GM12878 (cell line): ENCODE data around the gene CCDC102B. TPM values are rescaled to one million over a fixed set of nuclear protein-coding genes. Genes with fewer than 3 reads are reported as not detected.

Experiments used
- ATAC-seq: fragments of 200-7000 bp; cut with Tn5 transposase; 3 replicates; pipeline ENCODE4 v1.9.1; 2020; ENCODE audit warnings: mild to moderate bottlenecking, moderate library complexity
- BruUV-seq: library from RNA; stranded (reverse); fragments of 400-500 nt; replicated peaks from 2 replicates; lab custom pipeline; 2021; lab: Mats Ljungman, UMichigan
- CTCF ChIA-PET: fragments of 300-600 bp; sonication (Branson Sonifier 250); formaldehyde crosslinking; extraction: SDS; loops from one replicate; lab custom pipeline; 2021; ENCODE audit warnings: inconsistent platforms; lab: Yijun Ruan, JAX
- POLR2A ChIA-PET: fragments of 350-600 bp; formaldehyde crosslinking; extraction: SDS; loops from one replicate; lab custom pipeline; 2021; ENCODE audit warnings: inconsistent platforms; lab: Charles Lee
- RAD21 ChIA-PET: fragments of 300-600 bp; sonication (Branson Sonifier 250); formaldehyde crosslinking; loops from one replicate; lab custom pipeline; 2023; ENCODE audit warnings: antibody characterized with exemption; ENCODE audit not compliant: unreplicated experiment; lab: Charles Lee
- SMC1A ChIA-PET: fragments of 300-600 bp; sonication (Branson Sonifier 250); formaldehyde crosslinking; loops from one replicate; lab custom pipeline; 2023; ENCODE audit not compliant: unreplicated experiment, uncharacterized antibody; lab: Charles Lee
- DNase-seq: peaks from one replicate; pipeline ENCODE4 v3.0.0-alpha.2; 2011; ENCODE audit warnings: low read depth, low spot score
- FAIRE-seq: peaks from 3 replicates; lab custom pipeline; 2011; peaks lifted over from hg19 to GRCh38; lab: Jason Lieb, UNC
- H2AFZ ChIP-seq: 2 replicates; pipeline ENCODE4 v1.6.0; 2011; ENCODE audit warnings: low read depth, low read length, control low read depth; ENCODE audit not compliant: control insufficient read depth
- H3K27ac ChIP-seq: 2 replicates; pipeline ENCODE4 v1.5.1; 2011; ENCODE audit warnings: control low read depth; ENCODE audit not compliant: control insufficient read depth, insufficient read depth
- H3K27me3 ChIP-seq, 2 experiments: replicated peaks in 1 of 2; 2 replicates each; pipeline versions ENCODE4 v1.6.0 to v1.6.1; 2011; ENCODE audit warnings: low read length in 1 of 2; ENCODE audit not compliant: control insufficient read depth in 2 of 2, insufficient read depth in 2 of 2
- H3K36me3 ChIP-seq, 2 experiments: 2 replicates each; pipeline ENCODE4 v1.5.1; 2011; ENCODE audit warnings: low read length in 1 of 2; ENCODE audit not compliant: control insufficient read depth in 2 of 2, insufficient read depth in 2 of 2
- H3K4me1 ChIP-seq: 2 replicates; pipeline ENCODE4 v1.6.1; 2011; ENCODE audit warnings: mild to moderate bottlenecking, low read length, moderate library complexity, mixed read lengths; ENCODE audit not compliant: control insufficient read depth, insufficient read depth
- H3K4me2 ChIP-seq: 2 replicates; pipeline ENCODE4 v1.6.0; 2011; ENCODE audit warnings: control low read depth; ENCODE audit not compliant: control insufficient read depth, insufficient read depth
- H3K4me3 ChIP-seq: fragments of 200-600 bp; sonication (generic); 2 replicates; pipeline ENCODE4 v1.5.1; 2016
- H3K79me2 ChIP-seq: 2 replicates; pipeline ENCODE4 v1.6.0; 2011; ENCODE audit warnings: low read length; ENCODE audit not compliant: control insufficient read depth, insufficient read depth
- H3K9ac ChIP-seq: 2 replicates; pipeline ENCODE4 v1.8.0; 2011; ENCODE audit warnings: low read length, control low read depth, mixed read lengths; ENCODE audit not compliant: control insufficient read depth, insufficient read depth
- H3K9me3 ChIP-seq: replicated peaks from 3 replicates; pipeline ENCODE4 v1.5.1; 2011; ENCODE audit warnings: mild to moderate bottlenecking, low read length; ENCODE audit not compliant: control insufficient read depth, insufficient read depth
- H4K20me1 ChIP-seq: 2 replicates; pipeline ENCODE4 v1.6.0; 2011; ENCODE audit not compliant: control insufficient read depth, insufficient read depth
- ESRRA ChIP-seq: IDR thresholded peaks from 2 replicates; pipeline ENCODE4 v1.6.1; 2012; ENCODE audit warnings: mild to moderate bottlenecking, low read length, improper control_type of control experiment
- FOXM1 ChIP-seq: IDR thresholded peaks from 2 replicates; pipeline ENCODE4 v1.6.1; 2012; ENCODE audit warnings: low read depth, mild to moderate bottlenecking, inconsistent platforms, low read length, moderate library complexity
- HDAC2 ChIP-seq: fragments of 200-600 bp; sonication (generic); IDR thresholded peaks from 2 replicates; pipeline ENCODE4 v1.6.1; 2017
- RFX5 ChIP-seq: IDR thresholded peaks from 2 replicates; pipeline ENCODE4 v1.6.1; 2011; ENCODE audit warnings: low read depth, low read length, improper control_type of control experiment
- RUNX3 ChIP-seq: IDR thresholded peaks from 2 replicates; pipeline ENCODE4 v1.6.1; 2012; ENCODE audit warnings: low read length, inconsistent platforms
- SP1 ChIP-seq: IDR thresholded peaks from one replicate; pipeline ENCODE4 v1.6.1; 2011; ENCODE audit warnings: low read depth, low read length
- TAF1 ChIP-seq: IDR thresholded peaks from 2 replicates; pipeline ENCODE4 v1.6.1; 2011; ENCODE audit warnings: mild to moderate bottlenecking, low read depth, low read length, borderline replicate concordance
- ZBTB4 ChIP-seq: fragments of 450-650 bp; formaldehyde crosslinking; IDR thresholded peaks from 2 replicates; pipeline ENCODE4 v1.4.0; 2022; ENCODE audit warnings: mild to moderate bottlenecking, moderate library complexity
- WGBS: methylation state at CpG from one replicate; pipeline ENCODE4 v1.1.6; 2016; ENCODE audit warnings: low lambda C conversion rate; ENCODE audit not compliant: insufficient replicate concordance, insufficient coverage; ENCODE audit errors: missing lambda C conversion rate; 5-methylcytosine and 5-hydroxymethylcytosine counted together
- in situ Hi-C: fragments of 300-500 bp; cut with MboI; formaldehyde crosslinking; loops from 9 replicates; pipeline ENCODE4 v1.14.3; 2018; ENCODE audit warnings: mixed read lengths
- intact Hi-C: fragments of 100-400 bp; cut with micrococcal nuclease; formaldehyde crosslinking; loops from one replicate; pipeline ENCODE4 v1.14.2; 2022; ENCODE audit not compliant: unreplicated experiment
- polyA plus RNA-seq, 11 experiments: library from polyadenylated mRNA; depleted of rRNA in 4 of 11; unstranded in 6 of 11; stranded (reverse) in 5 of 11; fragments of >200 nt; fragmentation: Nextera tagmentation in 4 of 11; fragmentation: Illumina TruSeq in 1 of 11; extraction: Ambion mirVana in 4 of 11; extraction: Trizol in 1 of 11; gene quantifications; 1 replicate in 1 of 11; 2 replicates in 10 of 11; pipeline versions ENCODE4 v1.2.1 to v1.2.3, GENCODE V29; 2011 to 2016; ENCODE audit warnings: inconsistent platforms in 2 of 11, missing spikeins in 2 of 11, low read depth in 1 of 11
- total RNA-seq, 4 experiments: library from RNA; depleted of rRNA in 3 of 4; stranded (reverse); fragments of >200 nt in 3 of 4; fragmentation: Illumina TruSeq in 1 of 4; extraction: Trizol in 1 of 4; gene quantifications; 2 replicates each; pipeline versions ENCODE4 v1.2.1 to v1.2.3, GENCODE V29; 2013 to 2021
- TF ChIP-seq, protein P1 (sequence below): fragments of 450-650 bp; IDR thresholded peaks from 2 replicates; pipeline ENCODE4 v1.6.1; 2016; ENCODE audit warnings: mild to moderate bottlenecking, moderate library complexity, borderline replicate concordance

The CCDC102B gene
- total and polyA plus RNA-seq, 10 of the 15 experiments (the other 5 are each of a cell fraction or from before 2014, with no cell fraction given) = 2.7 to 4.7 (median 3.3) TPM

DNA sequence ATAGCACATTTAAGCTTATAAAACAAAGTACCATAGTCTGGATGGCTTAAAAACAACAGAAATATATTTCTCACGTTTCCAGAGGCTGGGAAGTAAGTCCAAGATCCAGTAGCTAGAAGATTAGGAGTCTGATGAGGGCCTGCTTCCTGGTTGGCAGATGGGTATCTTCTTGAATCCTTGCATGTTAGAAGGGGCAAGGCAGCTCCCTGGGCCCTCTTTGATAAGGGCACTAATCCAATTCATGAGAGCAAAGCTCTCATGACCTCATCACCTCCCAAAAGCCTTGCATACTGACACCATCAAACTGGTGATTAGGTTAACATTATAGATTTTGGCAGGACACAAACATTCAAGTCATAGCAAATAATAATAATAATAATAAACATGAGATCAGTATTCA is 146.4 kb downstream of the CCDC102B start:
- 0% methylated on average over 1 of the region's 1 CpG for WGBS
- CTCF ChIA-PET = interaction anchor here (0.8 to 1.3 kb wide), 2 partner anchors 8 to 17 kb away, joined by 3 to 5 read pairs; no protein-coding TSS in a partner anchor

More for the DNA sequence above, 146.4 kb downstream of the CCDC102B start:
- Histone ChIP-seq H3K9me3 (no peaks in the 10 kb centered on the region), H3K9ac (no peak overlapping the region), H3K4me2 (no peak overlapping the region), H3K79me2 (no peaks in the 10 kb centered on the region), H3K4me3 (no peak overlapping the region), H2AFZ (no peak overlapping the region), H4K20me1 (no peaks in the 10 kb centered on the region), H3K36me3 (no peaks in the 10 kb centered on the region), H3K27ac (no peak overlapping the region)
- BruUV-seq = no TSS peak
- FAIRE-seq (no peak), DNase-seq (no peak)
- POLR2A ChIA-PET = interaction anchor here (0.6 kb wide), 2 partner anchors 91 to 1119 kb away, joined by 3 to 5 read pairs; no protein-coding TSS in a partner anchor
- intact Hi-C loops = no loop called here
- RAD21 ChIA-PET = no interaction called here
- in situ Hi-C loops = no loop called here
- TF ChIP-seq ZBTB4 (CRISPR knock-in tag) = no peak
- TF ChIP-seq RFX5 = no peak
- no peak for TF ChIP-seq HDAC2
- no peak for TF ChIP-seq RUNX3
- no peak for TF ChIP-seq FOXM1
- TF ChIP-seq, protein P1, sequence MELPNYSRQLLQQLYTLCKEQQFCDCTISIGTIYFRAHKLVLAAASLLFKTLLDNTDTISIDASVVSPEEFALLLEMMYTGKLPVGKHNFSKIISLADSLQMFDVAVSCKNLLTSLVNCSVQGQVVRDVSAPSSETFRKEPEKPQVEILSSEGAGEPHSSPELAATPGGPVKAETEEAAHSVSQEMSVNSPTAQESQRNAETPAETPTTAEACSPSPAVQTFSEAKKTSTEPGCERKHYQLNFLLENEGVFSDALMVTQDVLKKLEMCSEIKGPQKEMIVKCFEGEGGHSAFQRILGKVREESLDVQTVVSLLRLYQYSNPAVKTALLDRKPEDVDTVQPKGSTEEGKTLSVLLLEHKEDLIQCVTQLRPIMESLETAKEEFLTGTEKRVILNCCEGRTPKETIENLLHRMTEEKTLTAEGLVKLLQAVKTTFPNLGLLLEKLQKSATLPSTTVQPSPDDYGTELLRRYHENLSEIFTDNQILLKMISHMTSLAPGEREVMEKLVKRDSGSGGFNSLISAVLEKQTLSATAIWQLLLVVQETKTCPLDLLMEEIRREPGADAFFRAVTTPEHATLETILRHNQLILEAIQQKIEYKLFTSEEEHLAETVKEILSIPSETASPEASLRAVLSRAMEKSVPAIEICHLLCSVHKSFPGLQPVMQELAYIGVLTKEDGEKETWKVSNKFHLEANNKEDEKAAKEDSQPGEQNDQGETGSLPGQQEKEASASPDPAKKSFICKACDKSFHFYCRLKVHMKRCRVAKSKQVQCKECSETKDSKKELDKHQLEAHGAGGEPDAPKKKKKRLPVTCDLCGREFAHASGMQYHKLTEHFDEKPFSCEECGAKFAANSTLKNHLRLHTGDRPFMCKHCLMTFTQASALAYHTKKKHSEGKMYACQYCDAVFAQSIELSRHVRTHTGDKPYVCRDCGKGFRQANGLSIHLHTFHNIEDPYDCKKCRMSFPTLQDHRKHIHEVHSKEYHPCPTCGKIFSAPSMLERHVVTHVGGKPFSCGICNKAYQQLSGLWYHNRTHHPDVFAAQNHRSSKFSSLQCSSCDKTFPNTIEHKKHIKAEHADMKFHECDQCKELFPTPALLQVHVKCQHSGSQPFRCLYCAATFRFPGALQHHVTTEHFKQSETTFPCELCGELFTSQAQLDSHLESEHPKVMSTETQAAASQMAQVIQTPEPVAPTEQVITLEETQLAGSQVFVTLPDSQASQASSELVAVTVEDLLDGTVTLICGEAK = no peak
- TF ChIP-seq TAF1 = no peak
- no peak for TF ChIP-seq SP1
- no peak for TF ChIP-seq ESRRA
- TF ChIP-seq, all 136 proteins: peak for 0
- H3K4me1 ChIP-seq = no peaks in the 10 kb centered on the region
- SMC1A ChIA-PET = interaction anchor here (0.5 to 1.3 kb wide), 2 partner anchors 9 to 42 kb away, joined by 3 read pairs; no protein-coding TSS in a partner anchor
- no peak for ATAC-seq
- H3K27me3 ChIP-seq = no peaks in the 10 kb centered on the region
